ENCODE data around the gene ALDH8A1.

ALDH8A1 gene

DNA sequence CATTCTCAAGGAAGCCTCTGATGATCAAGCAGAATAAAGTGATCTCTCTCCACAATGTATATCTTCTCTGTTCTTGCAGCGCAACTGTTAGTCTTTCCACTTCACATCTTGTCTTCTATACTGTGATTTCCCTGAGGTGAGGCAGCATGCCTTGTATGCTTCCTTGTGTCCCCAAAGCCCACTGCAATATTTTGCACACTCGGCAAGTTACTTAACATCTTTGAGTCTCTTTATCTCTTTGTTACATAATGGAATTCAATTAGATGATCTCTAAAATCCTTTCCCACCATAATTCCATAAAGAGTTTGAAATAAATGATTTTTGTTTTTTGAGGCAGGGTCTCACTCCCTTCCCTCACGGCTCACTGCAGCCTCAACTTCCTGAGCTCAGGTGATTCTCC is 40.4 kb upstream of the ALDH8A1 start:
- no peak overlapping the region for H3K4me3 ChIP-seq (replicated peaks; ENCODE audit: low read depth, low read length)
- DNase-seq (ENCODE audit: extremely low read depth, low read depth) = no peak
- TF ChIP-seq, protein P1, sequence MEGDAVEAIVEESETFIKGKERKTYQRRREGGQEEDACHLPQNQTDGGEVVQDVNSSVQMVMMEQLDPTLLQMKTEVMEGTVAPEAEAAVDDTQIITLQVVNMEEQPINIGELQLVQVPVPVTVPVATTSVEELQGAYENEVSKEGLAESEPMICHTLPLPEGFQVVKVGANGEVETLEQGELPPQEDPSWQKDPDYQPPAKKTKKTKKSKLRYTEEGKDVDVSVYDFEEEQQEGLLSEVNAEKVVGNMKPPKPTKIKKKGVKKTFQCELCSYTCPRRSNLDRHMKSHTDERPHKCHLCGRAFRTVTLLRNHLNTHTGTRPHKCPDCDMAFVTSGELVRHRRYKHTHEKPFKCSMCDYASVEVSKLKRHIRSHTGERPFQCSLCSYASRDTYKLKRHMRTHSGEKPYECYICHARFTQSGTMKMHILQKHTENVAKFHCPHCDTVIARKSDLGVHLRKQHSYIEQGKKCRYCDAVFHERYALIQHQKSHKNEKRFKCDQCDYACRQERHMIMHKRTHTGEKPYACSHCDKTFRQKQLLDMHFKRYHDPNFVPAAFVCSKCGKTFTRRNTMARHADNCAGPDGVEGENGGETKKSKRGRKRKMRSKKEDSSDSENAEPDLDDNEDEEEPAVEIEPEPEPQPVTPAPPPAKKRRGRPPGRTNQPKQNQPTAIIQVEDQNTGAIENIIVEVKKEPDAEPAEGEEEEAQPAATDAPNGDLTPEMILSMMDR (IDR thresholded peaks at IDR 0.05; ENCODE audit: low read depth, low read length, missing control alignments) = no peak

GRCh38 chr6:134984821-134985220 is 34.9 kb upstream of the ALDH8A1 start:
- peak; percentile 20 for DNase-seq (ENCODE audit: extremely low read depth, low read depth)
- H3K4me3 ChIP-seq (replicated peaks; ENCODE audit: low read depth, low read length) = no peak overlapping the region
- TF ChIP-seq, protein P1 (IDR thresholded peaks at IDR 0.05; ENCODE audit: low read depth, low read length, missing control alignments) = no peak

DNA sequence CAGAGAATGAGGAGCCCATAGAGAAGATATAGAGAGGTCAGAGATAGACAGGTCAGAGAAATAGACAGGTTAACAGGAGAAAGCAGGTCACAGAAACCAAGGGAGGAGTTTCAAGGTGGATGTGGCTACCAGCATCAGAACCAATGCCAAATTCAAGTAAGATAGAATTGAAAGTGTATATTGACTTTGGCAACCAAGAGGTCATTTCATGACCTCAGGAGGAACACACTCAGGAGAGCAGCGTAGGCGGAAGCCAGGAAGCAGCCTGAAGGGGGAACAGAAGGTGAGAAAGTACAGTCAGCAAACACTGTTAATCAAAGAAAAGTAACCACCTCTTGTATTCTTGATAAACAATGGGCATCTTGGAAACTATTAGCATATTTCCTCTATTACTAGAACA is 33.9 kb upstream of the ALDH8A1 start:
- H3K4me3 ChIP-seq (replicated peaks; ENCODE audit: low read depth, low read length) = no peak overlapping the region
- TF ChIP-seq, protein P1 (IDR thresholded peaks at IDR 0.05; ENCODE audit: low read depth, low read length, missing control alignments) = no peak
- DNase-seq (ENCODE audit: extremely low read depth, low read depth) = no peak

- H3K4me3 ChIP-seq (replicated peaks; ENCODE audit: low read depth, low read length) = no peak overlapping the region
- TF ChIP-seq, protein P1 (IDR thresholded peaks at IDR 0.05; ENCODE audit: low read depth, low read length, missing control alignments) = no peak
- no peak for DNase-seq (ENCODE audit: extremely low read depth, low read depth)
Measured at GRCh38 chr6:134982161-134982560, 32.3 kb upstream of the ALDH8A1 start.

GRCh38 chr6:134980846-134981245 is 30.9 kb upstream of the ALDH8A1 start:
- TF ChIP-seq, protein P1 (IDR thresholded peaks at IDR 0.05; ENCODE audit: low read depth, low read length, missing control alignments) = no peak
- no peak for DNase-seq (ENCODE audit: extremely low read depth, low read depth)
- H3K4me3 ChIP-seq (replicated peaks; ENCODE audit: low read depth, low read length) = no peak overlapping the region

GRCh38 chr6:134979142-134979541 is 29.2 kb upstream of the ALDH8A1 start:
- TF ChIP-seq, protein P1 (IDR thresholded peaks at IDR 0.05; ENCODE audit: low read depth, low read length, missing control alignments) = no peak
- DNase-seq (ENCODE audit: extremely low read depth, low read depth) = no peak
- no peak overlapping the region for H3K4me3 ChIP-seq (replicated peaks; ENCODE audit: low read depth, low read length)

- TF ChIP-seq, protein P1 (IDR thresholded peaks at IDR 0.05; ENCODE audit: low read depth, low read length, missing control alignments) = no peak
- no peak for DNase-seq (ENCODE audit: extremely low read depth, low read depth)
Measured at GRCh38 chr6:134974370-134974769, 24.5 kb upstream of the ALDH8A1 start.

More at GRCh38 chr6:134974370-134974769, 24.5 kb upstream of the ALDH8A1 start:
- H3K4me3 ChIP-seq (replicated peaks; ENCODE audit: low read depth, low read length) = no peak overlapping the region
